ENCODE measurements around the gene PEX11B. TPM values are rescaled to one million over a fixed set of nuclear protein-coding genes. Genes with fewer than 3 reads are reported as not detected.
"Not testable (repeated sequence)": the region's sequence is repeated elsewhere in the genome, so short reads cannot be mapped to it uniquely, and the experiment has no call there.

Gene PEX11B
- total and polyA plus RNA-seq, 2 of the 8 experiments (the other 6 are each of a cell fraction or from before 2014, with no cell fraction given) = 9.1 to 15.1 TPM

DNA sequence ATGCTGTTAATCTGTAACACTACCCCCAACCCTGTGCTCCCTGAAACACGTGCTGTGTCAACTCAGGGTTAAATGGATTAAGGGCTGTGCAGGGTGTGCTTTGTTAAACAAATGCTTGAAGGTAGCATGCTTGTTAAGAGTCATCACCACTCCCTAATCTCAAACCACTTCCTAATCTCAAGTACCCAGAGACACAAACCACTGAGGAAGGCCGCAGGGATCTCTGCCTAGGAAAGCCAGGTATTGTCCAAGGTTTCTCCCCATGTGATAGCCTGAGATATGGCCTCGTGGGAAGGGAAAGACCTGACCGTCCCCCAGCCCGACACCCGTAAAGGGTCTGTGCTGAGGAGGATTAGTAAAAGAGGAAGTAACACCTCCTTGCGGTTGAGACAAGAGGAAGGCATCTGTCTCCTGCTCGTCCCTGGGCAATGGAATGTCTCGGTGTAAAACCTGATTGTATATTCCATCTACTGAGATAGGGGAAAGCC is 14.0 kb upstream of the PEX11B start:
- not testable (repeated sequence) for H4K20me1 ChIP-seq (replicated peaks in 1 of 2; ENCODE audit: control insufficient read depth in 1 of 2, insufficient read depth in 2 of 2, low read length in 2 of 2); H2AFZ ChIP-seq (ENCODE audit: low read length); H3K27ac ChIP-seq (ENCODE audit: low read depth, low read length); H3K14ac ChIP-seq (ENCODE audit: insufficient read length); H2BK5ac ChIP-seq (ENCODE audit: low read depth, low read length); H2BK12ac ChIP-seq (ENCODE audit: low read depth, low read length); H3K4ac ChIP-seq (replicated peaks; ENCODE audit: insufficient read length, low read depth, low read length); H3K79me2 ChIP-seq (ENCODE audit: control insufficient read depth in 1 of 2, insufficient read depth in 2 of 2, low read length in 2 of 2); H3K56ac ChIP-seq (replicated peaks; ENCODE audit: insufficient read length, low read depth, low read length); H3K79me1 ChIP-seq (ENCODE audit: low read depth, low read length); H2AK5ac ChIP-seq (ENCODE audit: low read depth, low read length); H4K8ac ChIP-seq (ENCODE audit: extremely low read depth, insufficient read depth, low read length); H4K91ac ChIP-seq (replicated peaks; ENCODE audit: insufficient read length, low read length); H3K4me3 ChIP-seq (ENCODE audit: extremely low read depth in 1 of 4, insufficient read depth in 2 of 4, low read depth in 3 of 4, low read length in 4 of 4); H2BK20ac ChIP-seq (ENCODE audit: low read length); H4K5ac ChIP-seq (ENCODE audit: insufficient read length, low read depth, low read length); H3K23ac ChIP-seq (ENCODE audit: insufficient read length); H3K9me3 ChIP-seq (ENCODE audit: insufficient read depth in 2 of 2, low read depth in 1 of 2, low read length in 1 of 2); H3K27me3 ChIP-seq (replicated peaks in 1 of 4; ENCODE audit: control insufficient read depth in 3 of 4, extremely low read depth in 1 of 4, insufficient read depth in 3 of 4, low read length in 3 of 4); H2BK15ac ChIP-seq (ENCODE audit: low read length); H3K9ac ChIP-seq (replicated peaks in 1 of 4; ENCODE audit: extremely low read depth in 1 of 4, low read depth in 3 of 4, low read length in 3 of 4); H3K36me3 ChIP-seq (ENCODE audit: control insufficient read depth in 2 of 4, insufficient read depth in 4 of 4, low read length in 3 of 4); H2BK120ac ChIP-seq (replicated peaks; ENCODE audit: low read depth, low read length); H3K18ac ChIP-seq (ENCODE audit: extremely low read depth, low read length); H3K23me2 ChIP-seq (ENCODE audit: low read depth, low read length); H3K4me1 ChIP-seq (replicated peaks in 1 of 4; ENCODE audit: control insufficient read depth in 3 of 4, insufficient read depth in 4 of 4, low read length in 3 of 4); FAIRE-seq
- TF ChIP-seq, protein P1, sequence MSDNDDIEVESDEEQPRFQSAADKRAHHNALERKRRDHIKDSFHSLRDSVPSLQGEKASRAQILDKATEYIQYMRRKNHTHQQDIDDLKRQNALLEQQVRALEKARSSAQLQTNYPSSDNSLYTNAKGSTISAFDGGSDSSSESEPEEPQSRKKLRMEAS (IDR thresholded peaks at IDR 0.05) = peak; percentile 58; the same call in 1 of the 2 replicates
- TF ChIP-seq ASH2L (IDR thresholded peaks at IDR 0.05; ENCODE audit: low read length) = peak; percentile 34
- peak in 1 of 2 experiments; percentile 48 for DNase-seq (ENCODE audit: low read depth in 1 of 2, low spot score in 2 of 2)
- ChIA-PET POLR2A (ENCODE audit: partially characterized antibody) (interaction anchor here (1.0 kb wide), 4 partner anchors 10 to 40 kb away, joined by 3 to 8 read pairs (median 4); partner anchors contain the start of genes ANKRD34A and POLR3GL), CTCF (ENCODE audit: partially characterized antibody) (interaction anchor here (0.8 to 2.7 kb wide), 6 partner anchors 12 to 86 kb away, joined by 3 to 16 read pairs (median 8); partner anchors contain the start of gene NUDT17)
- H3K4me2 ChIP-seq (ENCODE audit: insufficient read depth in 1 of 2, low read depth in 2 of 2, low read length in 2 of 2) = peak overlapping the region in 1 of 2 experiments; percentile 41; a peak in 2 of 4 replicates
- WGBS, 2 experiments (ENCODE audit: extremely low coverage in 1 of 2, insufficient coverage in 1 of 2, insufficient read length in 1 of 2, insufficient replicate concordance in 2 of 2, low coverage in 1 of 2, low lambda C conversion rate in 2 of 2, missing lambda C conversion rate in 1 of 2) = 52% methylated on average over 9 of the region's 9 CpGs; no CpG with 5 or more reads in 1 of the 2 experiments
